ENCODE data around the gene CALML6.

CALML6 gene

DNA sequence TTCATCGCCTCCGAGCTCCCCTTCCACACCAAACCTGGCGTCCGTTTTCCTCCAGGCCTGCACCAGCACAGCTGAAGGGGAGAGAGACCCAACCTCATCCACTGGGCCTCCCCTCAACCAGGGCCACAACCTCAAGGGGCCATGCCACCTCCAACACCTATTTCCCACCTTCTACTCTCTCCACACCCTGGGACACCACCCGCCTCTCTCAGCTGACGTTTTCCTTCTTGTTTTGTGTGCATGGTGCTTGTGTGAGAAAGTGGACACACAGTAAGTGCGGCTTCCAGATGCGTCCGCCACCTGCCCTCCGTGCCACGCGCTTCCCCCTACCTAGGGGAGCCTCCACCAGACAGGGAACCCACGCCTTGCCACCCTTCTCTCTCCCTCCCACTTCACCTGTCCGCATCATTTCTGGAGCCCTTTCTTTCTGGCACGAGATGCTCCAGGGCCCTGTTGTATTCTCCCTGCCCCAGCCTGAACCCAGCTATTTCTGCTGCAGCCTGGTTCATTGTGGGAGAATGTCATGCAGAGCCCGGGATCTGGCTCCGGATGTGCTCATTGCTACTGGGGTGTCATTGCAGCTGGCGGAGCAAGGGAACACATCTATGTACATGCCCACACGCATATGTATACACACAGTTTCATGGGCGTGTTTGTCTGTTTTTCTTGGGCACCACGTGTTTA, 22.8 kb upstream of the CALML6 start:
- DNase-seq, result peak in 1 of 58 donors; percentile 22

DNA sequence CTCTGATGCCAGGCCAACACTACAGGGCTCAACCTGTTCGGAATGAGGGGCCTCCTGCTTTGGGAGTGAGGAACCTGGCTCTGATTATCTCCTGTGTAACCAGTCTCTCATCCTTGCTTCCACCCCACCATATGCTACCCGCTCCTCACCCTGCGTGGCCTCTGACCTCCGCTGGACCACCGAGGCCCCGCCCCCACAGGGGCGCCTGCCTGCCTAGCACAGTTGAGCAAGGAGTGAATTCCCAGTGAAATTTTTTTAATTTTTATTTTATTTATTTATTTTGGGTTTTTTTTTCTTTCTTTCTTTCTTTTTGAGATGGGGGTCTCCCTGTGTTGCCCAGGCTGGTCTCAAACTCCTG, 22.3 kb upstream of the CALML6 start:
- no peak for DNase-seq

DNA sequence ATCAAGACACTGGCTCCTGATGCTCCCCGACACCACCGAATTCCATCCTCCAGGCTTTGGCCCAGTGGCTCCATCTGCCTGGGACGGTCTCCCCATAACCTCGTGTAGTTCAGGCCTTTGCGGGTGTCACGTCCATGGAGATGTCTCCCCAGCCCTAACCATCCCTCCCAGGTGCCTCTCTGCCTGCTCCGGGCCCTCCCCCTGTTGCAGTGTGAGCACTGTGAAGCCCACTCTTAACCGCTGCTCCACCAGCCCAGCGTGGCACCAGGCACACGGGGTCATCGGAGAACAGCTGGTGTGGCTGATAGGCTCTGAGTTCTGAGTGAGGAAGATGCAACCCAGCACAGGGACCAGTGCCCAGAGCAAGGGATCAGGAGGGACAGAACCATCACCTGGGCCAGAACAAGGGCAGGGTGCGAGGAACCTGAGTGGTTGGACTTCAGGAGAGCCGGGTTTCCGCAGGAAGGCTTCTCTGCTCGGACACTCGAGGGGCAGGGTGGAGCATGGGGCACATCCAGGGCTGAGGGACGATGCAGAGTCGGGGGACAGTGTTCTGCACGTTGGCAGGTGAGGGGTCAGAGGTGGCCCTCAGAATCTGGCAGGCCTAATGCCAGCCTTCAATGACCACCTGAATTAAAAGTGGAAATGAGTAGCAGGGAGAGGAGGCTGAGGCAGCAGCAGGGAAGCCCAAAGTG, 21.6 kb upstream of the CALML6 start:
- no peak for DNase-seq

DNA sequence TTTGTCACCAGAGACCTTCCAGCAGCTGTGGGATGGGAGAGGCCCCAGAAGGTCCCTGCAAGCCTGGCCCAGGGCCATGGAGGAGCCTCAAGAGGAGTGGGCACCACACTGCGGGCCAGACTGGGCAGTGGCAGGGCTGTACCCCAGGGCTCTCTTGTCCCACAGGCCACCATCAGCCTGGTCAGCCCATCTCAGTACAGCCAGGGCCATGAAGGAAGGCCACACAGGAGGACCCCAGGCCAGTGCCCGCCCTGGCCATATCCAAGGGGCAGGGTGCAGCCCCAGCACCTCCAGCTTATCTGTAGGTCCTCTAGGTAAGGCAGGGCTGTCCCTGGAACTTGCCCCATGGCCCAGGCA, 21.1 kb upstream of the CALML6 start:
- DNase-seq, result no peak

GRCh38 chr1:1894354-1895059, 20.6 kb upstream of the CALML6 start:
- DNase-seq, result no peak

DNA sequence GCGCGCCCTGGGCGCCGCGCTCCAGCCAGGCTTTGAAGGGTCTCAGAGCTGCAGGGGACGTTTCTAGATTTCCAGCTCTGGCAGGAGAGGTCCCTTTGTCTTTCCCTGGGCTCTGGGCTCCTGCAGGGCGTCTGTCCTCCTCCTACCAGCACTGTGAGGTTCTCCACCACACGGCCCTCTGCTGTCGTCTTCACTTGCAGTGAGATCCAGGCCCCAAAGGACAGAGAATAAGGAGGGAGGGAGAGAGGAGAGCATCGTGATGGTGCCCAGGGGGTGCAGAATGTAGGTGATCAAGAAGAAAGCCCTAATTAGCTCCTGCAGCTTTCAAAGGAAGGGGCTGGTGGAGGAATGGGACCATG, 20.0 kb upstream of the CALML6 start:
- no peak for DNase-seq

- DNase-seq, result no peak
Measured at GRCh38 chr1:1895456-1896336, 19.4 kb upstream of the CALML6 start.

GRCh38 chr1:1898246-1898933, 16.7 kb upstream of the CALML6 start:
- no peak for DNase-seq

- DNase-seq, result no peak
Measured at GRCh38 chr1:1899266-1899966, 15.6 kb upstream of the CALML6 start.

GRCh38 chr1:1899967-1900327, 15.1 kb upstream of the CALML6 start:
- DNase-seq, result no peak

- no peak for DNase-seq
Measured at GRCh38 chr1:1900883-1901640, 14.0 kb upstream of the CALML6 start.

DNA sequence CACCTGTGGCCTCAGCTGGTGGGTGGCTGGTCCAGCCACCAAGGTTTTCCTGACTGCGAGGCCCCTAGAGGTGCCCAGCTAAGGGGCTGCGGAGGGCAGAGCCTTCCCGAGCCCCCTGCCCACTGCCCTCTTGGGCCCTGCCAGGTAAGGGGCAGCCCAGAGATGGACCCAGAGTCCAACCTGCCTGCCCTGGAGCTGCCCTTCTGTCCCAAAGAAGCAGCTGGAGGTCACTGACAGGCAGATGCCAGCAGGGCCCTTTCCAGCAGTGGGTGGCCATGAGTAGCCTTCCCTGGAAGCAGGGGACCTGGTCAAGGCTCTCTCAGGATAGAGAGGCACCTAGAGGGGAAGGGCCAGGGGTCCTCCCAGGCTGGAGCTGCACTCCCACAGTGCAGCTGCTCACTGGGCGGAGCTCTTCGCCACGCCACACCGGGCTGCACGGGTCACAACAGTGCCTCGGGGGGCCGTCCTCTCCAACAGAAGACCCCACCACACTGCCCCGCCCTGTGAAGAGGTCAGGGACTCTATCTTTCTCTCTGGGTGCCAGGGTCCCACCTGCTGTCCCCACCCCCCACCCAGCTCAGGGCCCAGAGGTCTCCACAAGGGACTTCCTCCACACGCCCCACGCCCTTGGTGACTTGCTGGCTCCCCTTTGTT, 13.3 kb upstream of the CALML6 start:
- no peak for DNase-seq

DNA sequence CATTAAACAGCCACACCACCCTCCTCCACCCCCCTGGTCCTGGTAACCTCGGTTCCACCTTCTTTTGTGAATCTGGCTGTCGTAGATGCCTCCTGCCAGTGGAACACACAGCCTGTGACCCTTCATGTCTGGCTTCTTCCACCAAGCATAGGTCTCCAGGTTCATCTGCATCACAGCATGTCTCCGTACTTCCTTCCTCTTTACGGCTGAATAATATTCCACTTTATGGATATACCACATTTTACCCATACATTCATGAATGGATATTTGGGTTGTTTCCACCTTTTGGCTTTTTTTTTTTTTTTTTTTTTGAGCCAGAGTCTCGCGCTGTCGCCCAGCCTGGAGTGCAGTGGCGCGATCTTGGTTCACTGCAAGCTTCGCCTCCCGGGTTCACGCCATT, 11.8 kb upstream of the CALML6 start:
- no peak for DNase-seq

DNA sequence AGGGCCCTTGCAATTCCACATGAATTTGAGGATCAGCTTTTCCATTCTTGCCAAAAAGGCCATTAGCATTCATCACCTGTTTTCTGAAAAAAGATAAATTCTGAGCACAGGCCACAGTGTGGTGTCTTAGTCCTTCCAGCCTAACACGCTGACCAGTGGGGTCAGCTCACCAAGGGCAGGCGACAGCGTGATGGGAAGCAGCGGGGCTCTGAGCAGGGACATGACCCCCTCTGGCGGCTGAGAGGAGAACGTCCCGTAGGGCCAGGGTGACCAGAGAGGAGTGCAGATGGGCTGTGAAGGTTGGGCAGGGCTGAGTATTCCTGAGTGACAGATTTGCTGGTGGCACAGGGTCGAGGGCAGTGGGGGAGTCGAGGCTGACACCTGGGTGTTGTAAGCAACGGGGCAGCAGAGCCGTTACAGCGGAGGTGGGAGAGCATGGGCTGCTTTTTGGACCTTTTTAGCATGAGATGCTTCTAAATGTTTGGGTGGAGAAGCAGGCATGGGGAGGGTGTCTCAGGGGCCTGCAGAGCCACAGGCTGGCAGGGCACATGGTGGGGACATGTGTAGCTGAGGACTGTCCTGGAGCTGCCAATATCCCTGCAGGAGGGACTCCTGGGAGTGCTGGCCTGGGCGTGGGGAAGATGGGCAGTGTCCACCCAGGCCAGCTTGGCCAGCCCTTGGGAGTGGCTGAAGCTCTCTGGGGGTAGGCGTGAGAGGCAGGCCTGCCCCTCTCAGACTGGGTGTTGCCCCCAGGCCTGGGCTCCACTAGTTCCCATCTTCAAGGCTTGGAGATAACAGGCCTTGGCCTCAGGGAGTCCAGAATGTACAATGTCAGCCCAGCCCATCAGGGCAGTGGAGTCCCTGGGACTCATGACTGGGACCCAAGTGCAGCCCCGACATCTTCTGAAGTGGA, 8.6 kb upstream of the CALML6 start:
- DNase-seq, result peak in 56 of 58 donors; percentile 11 to 87 (median 70)

DNA sequence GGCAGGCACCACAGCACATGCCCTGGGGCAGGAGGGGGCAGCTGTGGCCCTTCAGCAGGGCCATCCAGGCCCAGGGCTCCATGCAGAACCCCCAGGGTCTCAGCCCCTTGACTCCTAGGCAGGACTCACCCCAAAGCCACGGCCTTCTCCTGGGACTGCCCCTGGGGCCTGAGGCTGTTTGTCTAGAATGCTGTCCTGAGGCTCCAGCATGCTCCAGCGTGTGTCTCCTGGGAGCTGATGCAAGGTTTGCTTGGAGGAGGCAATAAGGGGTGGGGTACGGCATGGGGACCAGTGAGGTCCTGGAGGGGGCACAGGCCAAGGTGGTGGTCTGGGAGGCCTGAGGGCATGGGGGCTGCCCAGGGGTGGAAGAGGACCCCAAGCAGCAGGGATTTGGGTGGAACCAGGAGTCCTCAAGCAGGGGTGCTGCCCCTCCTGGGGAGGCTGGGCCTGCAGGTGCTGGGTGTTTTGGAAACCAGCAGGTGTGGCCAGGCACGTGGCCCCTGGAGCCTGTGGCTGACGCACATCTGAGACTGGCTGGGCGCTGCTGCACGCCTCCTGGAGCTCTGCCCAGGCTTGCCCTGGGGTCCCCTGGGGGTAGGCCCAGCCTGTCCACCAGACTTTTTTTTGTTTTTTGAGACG, 7.8 kb upstream of the CALML6 start:
- DNase-seq, result no peak

GRCh38 chr1:1908506-1908791, 6.6 kb upstream of the CALML6 start:
- DNase-seq, result peak in 5 of 58 donors; percentile 46 to 69 (median 61)

DNA sequence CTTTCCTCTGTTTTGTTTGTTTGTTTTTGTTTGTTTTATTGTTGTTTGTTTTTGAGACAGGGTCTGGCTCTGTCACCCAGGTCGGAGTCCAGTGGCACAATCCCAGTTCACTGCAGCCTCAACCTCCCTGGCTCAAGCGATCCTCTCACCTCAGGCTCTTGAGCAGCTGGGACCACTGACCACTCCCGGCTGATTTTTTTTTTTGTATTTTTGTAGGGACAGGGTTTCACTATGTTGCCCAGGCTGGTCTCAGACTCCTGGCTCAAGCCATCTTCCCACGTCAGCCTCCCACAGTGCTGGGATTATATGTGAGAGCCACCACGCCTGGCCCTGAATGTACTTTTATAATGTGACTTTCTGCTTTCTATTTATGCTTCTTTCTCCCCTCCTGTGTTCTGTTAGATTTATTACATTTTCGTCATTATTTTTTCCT, 5.0 kb upstream of the CALML6 start:
- DNase-seq, result no peak

Data from anterior cingulate cortex (tissue), 58 donors.